HG03442 (cell line): Measurements from ENCODE around the gene CCDC17.
"Not testable (repeated sequence)": the region's sequence is repeated elsewhere in the genome, so short reads cannot be mapped to it uniquely, and the experiment has no call there.

ENCODE experiments used
- ATAC-seq: cut with Tn5 transposase; IDR thresholded peaks from one replicate; pipeline ENCODE4 v1.9.1; 2021; ENCODE audit warnings: mild to moderate bottlenecking, moderate library complexity; ENCODE audit not compliant: unreplicated experiment

The CCDC17 gene

GRCh38 chr1:45622524-45623394 lies 1.1 kb downstream of the CCDC17 start:
- no peak for ATAC-seq

- ATAC-seq: no peak
Measured at GRCh38 chr1:45621895-45622523, 1.8 kb downstream of the CCDC17 start.

GRCh38 chr1:45621501-45621836 lies 2.4 kb downstream of the CCDC17 start:
- ATAC-seq: no peak

- ATAC-seq: no peak
Measured at GRCh38 chr1:45620588-45621500, 3.0 kb downstream of the CCDC17 start.

GRCh38 chr1:45619149-45619921 lies 4.5 kb downstream of the CCDC17 start:
- no peak for ATAC-seq

GRCh38 chr1:45617618-45618017 lies 6.2 kb downstream of the CCDC17 start:
- ATAC-seq: no peak

- ATAC-seq: no peak
Measured at GRCh38 chr1:45615885-45616284, 8.0 kb downstream of the CCDC17 start.

- ATAC-seq: no peak
Measured at GRCh38 chr1:45612941-45613579, 10.8 kb downstream of the CCDC17 start.

GRCh38 chr1:45610589-45611226 lies 13.1 kb downstream of the CCDC17 start:
- ATAC-seq: no peak

GRCh38 chr1:45608175-45609156 lies 15.4 kb downstream of the CCDC17 start:
- ATAC-seq: no peak

GRCh38 chr1:45607404-45608074 lies 16.3 kb downstream of the CCDC17 start:
- no peak for ATAC-seq

GRCh38 chr1:45604239-45604638 lies 19.6 kb downstream of the CCDC17 start:
- ATAC-seq: no peak

GRCh38 chr1:45596765-45597164 lies 27.1 kb downstream of the CCDC17 start:
- ATAC-seq: not testable (repeated sequence)

- ATAC-seq: no peak
Measured at GRCh38 chr1:45594412-45594811, 29.4 kb downstream of the CCDC17 start.

GRCh38 chr1:45589861-45590260 lies 34.0 kb downstream of the CCDC17 start:
- ATAC-seq: no peak

- no peak for ATAC-seq
Measured at GRCh38 chr1:45586769-45587168, 37.1 kb downstream of the CCDC17 start.

GRCh38 chr1:45585496-45586075 lies 38.3 kb downstream of the CCDC17 start:
- ATAC-seq: no peak

GRCh38 chr1:45585110-45585426 lies 38.8 kb downstream of the CCDC17 start:
- ATAC-seq: no peak
